ENCODE results near the gene TTYH1.
"Not testable (repeated sequence)": the region's sequence is repeated elsewhere in the genome, so short reads cannot be mapped to it uniquely, and the experiment has no call there.

TTYH1 gene

GRCh38 chr19:54415208-54415900, at the start of gene TTYH1:
Gene TTYH1, plus strand, starts transcription at chr19:54415464. Its CDS starts 89 bp downstream, at chr19:54415553.
- peak; percentile 58 for DNase-seq

- DNase-seq, result not testable (repeated sequence)
Measured at GRCh38 chr19:54365798-54366197, 49.5 kb upstream of the TTYH1 start.

GRCh38 chr19:54366811-54367210, 48.5 kb upstream of the TTYH1 start:
- DNase-seq, result no peak

GRCh38 chr19:54369082-54369687, 46.1 kb upstream of the TTYH1 start:
- no peak for DNase-seq

GRCh38 chr19:54369688-54370433, 45.4 kb upstream of the TTYH1 start:
- DNase-seq, result not testable (repeated sequence)

GRCh38 chr19:54370434-54370796, 44.8 kb upstream of the TTYH1 start:
- DNase-seq, result not testable (repeated sequence)

- DNase-seq, result not testable (repeated sequence)
Measured at GRCh38 chr19:54371453-54371852, 43.8 kb upstream of the TTYH1 start.

- no peak for DNase-seq
Measured at GRCh38 chr19:54373781-54374631, 41.3 kb upstream of the TTYH1 start.

GRCh38 chr19:54375181-54375938, 39.9 kb upstream of the TTYH1 start:
- not testable (repeated sequence) for DNase-seq

GRCh38 chr19:54376610-54377285, 38.5 kb upstream of the TTYH1 start:
- DNase-seq, result no peak

GRCh38 chr19:54379187-54379678, 36.0 kb upstream of the TTYH1 start:
- no peak for DNase-seq

GRCh38 chr19:54380897-54381296, 34.4 kb upstream of the TTYH1 start:
- no peak for DNase-seq

- not testable (repeated sequence) for DNase-seq
Measured at GRCh38 chr19:54382041-54382440, 33.2 kb upstream of the TTYH1 start.

- DNase-seq, result no peak
Measured at GRCh38 chr19:54383330-54383729, 31.9 kb upstream of the TTYH1 start.

- no peak for DNase-seq
Measured at GRCh38 chr19:54387991-54388801, 27.1 kb upstream of the TTYH1 start.

- DNase-seq, result no peak
Measured at GRCh38 chr19:54388802-54389139, 26.5 kb upstream of the TTYH1 start.

- DNase-seq, result no peak
Measured at GRCh38 chr19:54389553-54389952, 25.7 kb upstream of the TTYH1 start.

GRCh38 chr19:54390942-54391577, 24.2 kb upstream of the TTYH1 start:
- DNase-seq, result peak; percentile 86

GRCh38 chr19:54391589-54392061, 23.6 kb upstream of the TTYH1 start:
- DNase-seq, result peak; percentile 91

- DNase-seq, result peak; percentile 100
Measured at GRCh38 chr19:54392105-54392504, 23.2 kb upstream of the TTYH1 start.
